ENCODE measurements around the gene LCE1A.

DNA sequence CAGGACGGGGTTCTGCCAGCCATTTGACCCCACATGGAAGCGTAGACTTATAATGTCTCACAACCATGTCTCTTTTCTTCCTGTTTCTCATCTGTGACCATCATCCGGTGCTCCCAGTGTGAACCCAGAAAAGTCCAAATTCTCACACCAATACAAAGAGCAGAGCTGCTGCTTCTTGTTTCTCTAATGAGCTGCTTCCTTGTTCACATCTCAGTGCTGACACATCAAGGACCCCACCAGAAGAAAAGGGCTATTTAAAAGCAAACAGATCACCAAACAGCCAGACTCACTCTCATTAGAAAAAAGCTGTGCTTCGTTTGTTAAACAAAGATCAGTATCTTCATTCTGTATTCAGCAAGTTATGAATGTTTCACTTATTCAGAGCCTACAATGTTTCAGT lies 31.6 kb upstream of the LCE1A start:
- TF ChIP-seq, protein P1, sequence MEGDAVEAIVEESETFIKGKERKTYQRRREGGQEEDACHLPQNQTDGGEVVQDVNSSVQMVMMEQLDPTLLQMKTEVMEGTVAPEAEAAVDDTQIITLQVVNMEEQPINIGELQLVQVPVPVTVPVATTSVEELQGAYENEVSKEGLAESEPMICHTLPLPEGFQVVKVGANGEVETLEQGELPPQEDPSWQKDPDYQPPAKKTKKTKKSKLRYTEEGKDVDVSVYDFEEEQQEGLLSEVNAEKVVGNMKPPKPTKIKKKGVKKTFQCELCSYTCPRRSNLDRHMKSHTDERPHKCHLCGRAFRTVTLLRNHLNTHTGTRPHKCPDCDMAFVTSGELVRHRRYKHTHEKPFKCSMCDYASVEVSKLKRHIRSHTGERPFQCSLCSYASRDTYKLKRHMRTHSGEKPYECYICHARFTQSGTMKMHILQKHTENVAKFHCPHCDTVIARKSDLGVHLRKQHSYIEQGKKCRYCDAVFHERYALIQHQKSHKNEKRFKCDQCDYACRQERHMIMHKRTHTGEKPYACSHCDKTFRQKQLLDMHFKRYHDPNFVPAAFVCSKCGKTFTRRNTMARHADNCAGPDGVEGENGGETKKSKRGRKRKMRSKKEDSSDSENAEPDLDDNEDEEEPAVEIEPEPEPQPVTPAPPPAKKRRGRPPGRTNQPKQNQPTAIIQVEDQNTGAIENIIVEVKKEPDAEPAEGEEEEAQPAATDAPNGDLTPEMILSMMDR (IDR thresholded peaks at IDR 0.05; ENCODE audit: poor library complexity, severe bottlenecking): no peak
- TF ChIP-seq POLR2AphosphoS5 (IDR thresholded peaks at IDR 0.05): no peak
